Activated naive CD4-positive, alpha-beta T cell treated with anti-CD3 and anti-CD28 coated beads, Interleukin-2, amount 10 ng/mL, durations not matched to agents 7 days and 5 days (primary cell): Measurements from ENCODE around the gene ATRIP.

Experiments used
- CTCF ChIA-PET: fragments of 350-600 bp; sonication (Branson Sonifier 250); formaldehyde crosslinking; loops from one replicate; lab custom pipeline; 2021; ENCODE audit warnings: antibody characterized with exemption; lab: Charles Lee
- DNase-seq: peaks from one replicate; pipeline ENCODE4 v3.0.0-alpha.2; 2020
- H3K27ac Mint-ChIP-seq: one replicate; pipeline ENCODE4 v1.8.0; 2021; ENCODE audit warnings: mild to moderate bottlenecking, moderate library complexity, mixed read lengths
- H3K27me3 Mint-ChIP-seq: one replicate; pipeline ENCODE4 v1.8.0; 2021; ENCODE audit warnings: mild to moderate bottlenecking, mixed read lengths
- H3K36me3 Mint-ChIP-seq: one replicate; pipeline ENCODE4 v1.8.0; 2021; ENCODE audit warnings: mixed read lengths
- H3K4me1 Mint-ChIP-seq: one replicate; pipeline ENCODE4 v1.8.0; 2021; ENCODE audit warnings: mixed read lengths
- H3K4me3 Mint-ChIP-seq: one replicate; pipeline ENCODE4 v1.8.0; 2021; ENCODE audit warnings: mild to moderate bottlenecking, moderate library complexity, mixed read lengths
- H3K9me3 Mint-ChIP-seq: one replicate; pipeline ENCODE4 v1.8.0; 2021; ENCODE audit warnings: mixed read lengths

Gene ATRIP

DNA sequence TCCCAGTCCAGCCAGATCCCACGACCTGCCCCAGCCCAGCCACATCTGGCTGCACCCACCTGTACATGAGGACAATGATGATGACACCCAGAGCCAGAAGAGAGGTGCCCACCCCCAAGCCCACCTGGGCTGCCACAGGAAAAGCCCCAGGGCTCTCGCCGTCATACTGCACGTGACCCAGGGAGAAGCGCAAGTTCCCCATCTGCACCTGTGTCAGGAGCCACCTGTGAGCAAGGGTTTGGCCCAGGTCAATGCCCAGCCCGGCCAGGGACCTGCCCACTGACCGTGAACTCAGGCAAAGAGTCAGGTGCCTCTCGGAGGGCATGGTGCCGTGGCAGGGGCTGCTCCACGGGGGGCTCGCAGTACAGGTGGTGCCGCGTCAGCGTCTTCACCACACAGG, 32.9 kb upstream of the ATRIP start:
- Mint-ChIP-seq H3K4me1 (no peaks in the 10 kb centered on the region), H3K9me3 (no peaks in the 10 kb centered on the region), H3K27ac (no peak overlapping the region), H3K36me3 (no peaks in the 10 kb centered on the region), H3K4me3 (no peak overlapping the region), H3K27me3 (no peaks in the 10 kb centered on the region)
- CTCF ChIA-PET, result interaction anchor here (0.7 to 1.3 kb wide), 2 partner anchors 22 to 24 kb away, joined by 3 read pairs; no protein-coding TSS in a partner anchor
- DNase-seq, result no peak

DNA sequence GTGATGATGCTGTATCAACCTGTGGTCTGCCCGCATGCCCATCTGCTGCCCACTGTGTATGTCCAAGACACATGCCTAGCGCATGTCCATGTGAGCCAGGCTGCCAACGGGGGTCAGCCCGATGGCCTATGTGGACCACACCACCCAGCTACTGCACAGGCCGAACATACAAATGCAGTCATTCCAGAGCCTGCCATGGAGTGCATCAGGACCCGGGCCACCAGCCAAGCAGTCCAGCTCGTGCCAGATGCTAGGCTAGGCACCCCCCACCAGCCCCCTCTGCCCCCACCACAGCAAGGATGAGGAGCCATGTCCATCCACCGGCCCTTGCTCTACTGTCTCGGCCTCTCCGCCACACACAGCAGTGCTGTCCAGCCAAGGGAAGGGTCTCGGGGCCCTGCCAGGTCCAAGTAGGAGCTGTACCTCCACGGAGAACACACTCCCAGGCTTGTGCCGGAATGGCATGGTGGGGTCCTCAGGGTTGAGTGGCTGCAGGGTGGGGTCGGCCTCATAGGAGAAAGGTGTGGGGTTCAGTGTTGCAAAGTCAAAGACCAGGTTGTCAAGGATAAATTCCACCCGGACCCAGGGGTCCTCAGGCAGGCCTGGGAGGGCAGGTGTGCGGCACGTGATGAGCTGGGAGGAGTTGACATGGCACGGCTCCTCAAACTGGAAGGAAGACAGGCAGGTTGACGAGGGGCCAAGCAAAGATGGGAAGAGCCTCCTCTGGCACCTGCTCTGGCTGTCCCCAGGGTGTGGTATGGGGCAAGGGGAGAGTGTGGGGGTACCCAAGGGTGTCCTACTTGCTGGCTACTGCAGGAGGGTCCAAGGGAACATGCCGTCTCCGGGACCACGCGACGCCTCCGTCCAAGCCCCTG, 31.9 kb upstream of the ATRIP start:
- no peaks in the 10 kb centered on the region for H3K9me3 Mint-ChIP-seq
- no peak for DNase-seq
- H3K27ac Mint-ChIP-seq, result no peak overlapping the region
- CTCF ChIA-PET, result interaction anchor here (1.9 to 2.5 kb wide), 2 partner anchors 18 to 22 kb away, joined by 5 to 10 read pairs; no protein-coding TSS in a partner anchor
- H3K4me3 Mint-ChIP-seq, result no peak overlapping the region
- H3K27me3 Mint-ChIP-seq, result no peaks in the 10 kb centered on the region
- H3K36me3 Mint-ChIP-seq, result no peaks in the 10 kb centered on the region
- no peaks in the 10 kb centered on the region for H3K4me1 Mint-ChIP-seq

DNA sequence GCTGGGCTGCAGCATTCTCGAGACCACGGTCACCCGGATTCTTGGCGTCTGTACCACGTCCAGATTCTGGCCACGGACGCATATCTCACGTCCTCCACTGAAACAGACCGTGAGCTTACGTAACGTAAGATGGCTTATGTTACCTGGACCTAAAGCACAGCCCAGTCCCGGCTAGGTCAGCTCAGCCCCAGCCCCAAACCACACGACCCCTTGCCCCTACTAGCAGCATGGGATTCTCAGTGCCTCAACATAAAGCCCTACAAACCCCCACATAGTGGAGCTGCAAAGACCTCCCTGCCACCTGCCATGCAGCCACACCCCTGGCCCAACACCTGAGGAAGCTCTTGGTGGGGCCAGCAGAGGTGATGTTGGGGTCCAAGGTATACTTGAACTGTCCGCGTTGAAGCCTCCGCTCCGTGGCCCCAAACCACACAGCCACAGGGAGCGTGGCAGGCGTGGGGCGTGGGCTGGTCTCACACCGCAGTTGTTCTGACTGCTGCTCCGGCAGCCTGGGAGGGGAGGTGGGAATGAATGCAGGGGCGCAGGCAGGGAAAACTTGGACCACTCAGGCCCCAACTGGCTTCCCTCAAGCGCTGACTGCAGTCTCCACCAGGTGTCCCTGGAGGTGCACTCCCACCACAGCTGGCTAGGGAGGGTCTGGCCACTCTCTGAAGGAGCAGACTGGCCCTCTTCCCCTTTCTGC, 31.1 kb upstream of the ATRIP start:
- H3K4me1 Mint-ChIP-seq, result no peaks in the 10 kb centered on the region
- H3K9me3 Mint-ChIP-seq, result no peaks in the 10 kb centered on the region
- H3K4me3 Mint-ChIP-seq, result no peak overlapping the region
- no peaks in the 10 kb centered on the region for H3K36me3 Mint-ChIP-seq
- DNase-seq, result no peak
- CTCF ChIA-PET, result interaction anchor here (1.9 to 2.5 kb wide), 3 partner anchors 15 to 21 kb away, joined by 5 to 10 read pairs (median 6); no protein-coding TSS in a partner anchor
- H3K27ac Mint-ChIP-seq, result no peak overlapping the region
- H3K27me3 Mint-ChIP-seq, result no peaks in the 10 kb centered on the region

GRCh38 chr3:48416091-48416505, 30.4 kb upstream of the ATRIP start:
- no peaks in the 10 kb centered on the region for H3K27me3 Mint-ChIP-seq
- CTCF ChIA-PET, result interaction anchor here (1.0 to 2.5 kb wide), 4 partner anchors 16 to 91 kb away, joined by 3 to 10 read pairs (median 6); no protein-coding TSS in a partner anchor
- H3K27ac Mint-ChIP-seq, result no peak overlapping the region
- no peaks in the 10 kb centered on the region for H3K4me1 Mint-ChIP-seq
- H3K4me3 Mint-ChIP-seq, result no peak overlapping the region
- no peaks in the 10 kb centered on the region for H3K9me3 Mint-ChIP-seq
- no peaks in the 10 kb centered on the region for H3K36me3 Mint-ChIP-seq
- no peak for DNase-seq

GRCh38 chr3:48416546-48416945, 30.0 kb upstream of the ATRIP start:
- DNase-seq, result no peak
- CTCF ChIA-PET, result interaction anchor here (1.0 to 2.5 kb wide), 3 partner anchors 16 to 91 kb away, joined by 3 to 10 read pairs (median 6); no protein-coding TSS in a partner anchor
- Mint-ChIP-seq H3K4me1 (no peaks in the 10 kb centered on the region), H3K27ac (no peak overlapping the region), H3K4me3 (no peak overlapping the region), H3K36me3 (no peaks in the 10 kb centered on the region), H3K9me3 (no peaks in the 10 kb centered on the region), H3K27me3 (no peaks in the 10 kb centered on the region)

- H3K36me3 Mint-ChIP-seq, result no peaks in the 10 kb centered on the region
- H3K27me3 Mint-ChIP-seq, result no peaks in the 10 kb centered on the region
- DNase-seq, result no peak
- H3K4me1 Mint-ChIP-seq, result peaks cover 4% of the 10 kb centered on the region
- no peak overlapping the region for H3K27ac Mint-ChIP-seq
- no peaks in the 10 kb centered on the region for H3K9me3 Mint-ChIP-seq
- no peak overlapping the region for H3K4me3 Mint-ChIP-seq
- CTCF ChIA-PET, result no interaction called here
Measured at GRCh38 chr3:48417529-48418108, 28.9 kb upstream of the ATRIP start.

DNA sequence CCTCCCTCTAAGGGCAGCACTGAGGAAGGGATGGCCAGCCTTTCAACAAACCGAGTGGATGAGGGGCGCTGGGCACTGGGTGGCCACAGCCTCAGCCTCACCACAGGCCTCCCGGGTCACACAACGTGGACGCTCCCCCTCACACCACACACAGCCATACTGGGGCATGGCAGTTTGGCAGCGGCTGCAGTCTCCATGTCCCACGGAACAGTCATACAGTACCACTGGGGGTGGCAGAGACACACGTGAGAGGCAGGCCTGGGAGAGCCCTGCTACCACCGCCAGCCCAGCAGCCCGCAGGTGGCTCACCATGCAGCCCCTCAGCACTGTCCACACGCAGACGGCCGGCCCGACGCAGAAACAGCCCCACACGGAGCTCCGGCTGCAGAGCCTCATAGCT, 28.4 kb upstream of the ATRIP start:
- peaks cover 4% of the 10 kb centered on the region for H3K4me1 Mint-ChIP-seq

DNA sequence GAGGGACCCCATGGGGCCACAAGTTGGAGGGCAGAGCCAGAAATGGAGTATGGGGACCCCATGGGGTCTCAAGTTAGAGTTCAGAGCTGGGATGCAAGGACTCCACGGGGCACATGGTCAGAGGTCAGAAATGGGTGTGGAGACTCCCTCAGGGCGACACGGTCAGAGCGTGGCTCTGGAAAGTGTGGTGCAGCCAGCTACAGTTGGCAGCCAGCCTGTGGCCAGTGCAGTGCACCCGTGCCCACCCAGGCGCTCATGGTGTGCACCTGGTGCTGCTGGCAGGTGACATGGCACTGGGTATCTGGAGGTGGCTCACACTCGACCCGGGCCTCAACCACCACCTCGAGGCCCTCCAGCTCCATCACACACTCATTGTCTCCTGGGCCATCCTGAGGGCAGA, 27.9 kb upstream of the ATRIP start:
- no peaks in the 10 kb centered on the region for H3K36me3 Mint-ChIP-seq

More for the DNA sequence above, 28.4 kb upstream of the ATRIP start:
- CTCF ChIA-PET, result interaction anchor here (1.5 kb wide), 1 partner anchor 18 kb away, joined by 8 read pairs; no protein-coding TSS in a partner anchor
- no peaks in the 10 kb centered on the region for H3K36me3 Mint-ChIP-seq
- H3K27me3 Mint-ChIP-seq, result peaks cover 4% of the 10 kb centered on the region
- no peak overlapping the region for H3K4me3 Mint-ChIP-seq
- H3K9me3 Mint-ChIP-seq, result no peaks in the 10 kb centered on the region
- no peak for DNase-seq
- H3K27ac Mint-ChIP-seq, result no peak overlapping the region

GRCh38 chr3:48419149-48419548, 27.4 kb upstream of the ATRIP start:
- Mint-ChIP-seq H3K4me3 (no peak overlapping the region), H3K36me3 (no peaks in the 10 kb centered on the region), H3K9me3 (no peaks in the 10 kb centered on the region), H3K4me1 (peaks cover 4% of the 10 kb centered on the region), H3K27ac (no peak overlapping the region), H3K27me3 (peaks cover 5% of the 10 kb centered on the region)
- DNase-seq, result no peak
- CTCF ChIA-PET, result interaction anchor here (1.3 to 1.5 kb wide), 2 partner anchors 17 to 18 kb away, joined by 6 to 8 read pairs; no protein-coding TSS in a partner anchor

More for the DNA sequence above, 27.9 kb upstream of the ATRIP start:
- H3K4me1 Mint-ChIP-seq, result peaks cover 4% of the 10 kb centered on the region
- DNase-seq, result no peak
- CTCF ChIA-PET, result interaction anchor here (1.3 to 1.5 kb wide), 2 partner anchors 17 to 18 kb away, joined by 6 to 8 read pairs; no protein-coding TSS in a partner anchor
- H3K27me3 Mint-ChIP-seq, result peaks cover 5% of the 10 kb centered on the region
- no peak overlapping the region for H3K4me3 Mint-ChIP-seq
- H3K9me3 Mint-ChIP-seq, result no peaks in the 10 kb centered on the region
- H3K27ac Mint-ChIP-seq, result no peak overlapping the region

GRCh38 chr3:48419597-48419996, 26.9 kb upstream of the ATRIP start:
- Mint-ChIP-seq H3K27me3 (peaks cover 8% of the 10 kb centered on the region), H3K36me3 (no peaks in the 10 kb centered on the region), H3K4me1 (peaks cover 4% of the 10 kb centered on the region), H3K9me3 (no peaks in the 10 kb centered on the region), H3K4me3 (no peak overlapping the region), H3K27ac (no peak overlapping the region)
- no peak for DNase-seq
- CTCF ChIA-PET, result interaction anchor here (1.3 to 1.5 kb wide), 2 partner anchors 16 to 19 kb away, joined by 6 to 8 read pairs; no protein-coding TSS in a partner anchor

GRCh38 chr3:48420561-48420960, 26.0 kb upstream of the ATRIP start:
- H3K4me1 Mint-ChIP-seq, result peaks cover 4% of the 10 kb centered on the region
- no peaks in the 10 kb centered on the region for H3K9me3 Mint-ChIP-seq
- peaks cover 13% of the 10 kb centered on the region for H3K27me3 Mint-ChIP-seq
- H3K4me3 Mint-ChIP-seq, result no peak overlapping the region
- DNase-seq, result no peak
- CTCF ChIA-PET, result interaction anchor here (1.1 to 1.6 kb wide), 3 partner anchors 11 to 15 kb away, joined by 4 to 6 read pairs (median 4); no protein-coding TSS in a partner anchor
- no peaks in the 10 kb centered on the region for H3K36me3 Mint-ChIP-seq
- no peak overlapping the region for H3K27ac Mint-ChIP-seq

- Mint-ChIP-seq H3K27me3 (peaks cover 20% of the 10 kb centered on the region), H3K27ac (no peak overlapping the region), H3K4me1 (peaks cover 4% of the 10 kb centered on the region), H3K9me3 (no peaks in the 10 kb centered on the region), H3K4me3 (no peak overlapping the region), H3K36me3 (no peaks in the 10 kb centered on the region)
- DNase-seq, result no peak
- CTCF ChIA-PET, result interaction anchor here (1.6 to 5.1 kb wide), 3 partner anchors 14 to 152 kb away, joined by 3 to 40 read pairs (median 10); no protein-coding TSS in a partner anchor
Measured at GRCh38 chr3:48422272-48422671, 24.3 kb upstream of the ATRIP start.

GRCh38 chr3:48422681-48423080, 23.9 kb upstream of the ATRIP start:
- CTCF ChIA-PET, result interaction anchor here (1.6 to 5.1 kb wide), 3 partner anchors 13 to 153 kb away, joined by 3 to 40 read pairs (median 10); no protein-coding TSS in a partner anchor
- H3K4me1 Mint-ChIP-seq, result peaks cover 4% of the 10 kb centered on the region
- DNase-seq, result no peak
- H3K9me3 Mint-ChIP-seq, result no peaks in the 10 kb centered on the region
- no peaks in the 10 kb centered on the region for H3K36me3 Mint-ChIP-seq
- no peak overlapping the region for H3K27ac Mint-ChIP-seq
- H3K4me3 Mint-ChIP-seq, result no peak overlapping the region
- peaks cover 24% of the 10 kb centered on the region for H3K27me3 Mint-ChIP-seq
